GM21529 (cell line): ENCODE data around the gene MLC1.

Experiments used
- ATAC-seq: cut with Tn5 transposase; IDR thresholded peaks from one replicate; pipeline ENCODE4 v1.9.1; 2021; ENCODE audit not compliant: unreplicated experiment

Gene MLC1

DNA sequence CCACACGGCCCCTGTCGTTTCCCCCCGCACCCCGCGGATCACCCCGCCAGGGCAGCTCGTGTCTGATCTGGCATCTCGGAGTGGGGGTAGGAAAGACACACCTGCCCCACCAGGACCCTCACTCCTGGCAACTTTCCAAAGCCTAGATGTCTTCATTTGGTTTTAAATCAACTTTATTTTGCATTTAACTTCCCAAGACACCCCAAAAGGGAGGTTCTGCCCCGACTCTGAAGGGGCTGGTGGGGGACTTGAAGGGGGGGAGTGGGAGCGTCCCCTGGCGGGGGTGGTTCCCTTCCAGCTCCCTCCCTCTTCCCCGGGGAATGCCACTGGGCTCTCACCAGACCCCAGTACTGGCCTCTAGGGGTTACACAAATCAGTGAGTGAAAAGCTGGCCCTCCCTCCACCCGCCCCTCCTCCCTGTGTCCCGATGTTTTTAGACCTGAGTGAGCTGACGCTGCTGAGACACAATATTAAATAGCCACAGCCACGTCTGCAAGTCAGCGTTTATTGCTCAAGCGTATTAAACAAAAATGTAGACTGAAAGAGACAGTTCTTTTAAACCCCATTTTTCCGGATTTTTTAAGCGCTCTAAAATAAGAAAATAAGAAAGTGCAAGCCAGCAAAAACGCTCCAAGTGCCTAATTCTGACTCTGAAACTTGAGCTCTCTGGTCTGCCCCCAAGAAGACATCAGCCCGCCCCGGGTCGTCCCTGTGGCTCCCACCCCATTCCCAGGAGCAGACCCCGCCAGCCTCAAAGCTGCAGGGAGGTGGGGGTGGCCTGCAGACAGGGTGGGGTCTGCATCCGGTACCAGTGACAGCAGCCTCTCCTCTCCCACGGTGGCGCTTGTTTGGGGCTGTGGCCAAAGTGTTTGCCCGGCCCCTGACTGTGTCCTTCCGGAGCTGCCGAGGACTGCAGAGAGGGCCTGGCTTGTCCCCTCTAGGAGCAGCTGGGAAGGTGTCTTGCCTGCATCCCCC, 26.0 kb downstream of the MLC1 start:
- ATAC-seq: no peak

DNA sequence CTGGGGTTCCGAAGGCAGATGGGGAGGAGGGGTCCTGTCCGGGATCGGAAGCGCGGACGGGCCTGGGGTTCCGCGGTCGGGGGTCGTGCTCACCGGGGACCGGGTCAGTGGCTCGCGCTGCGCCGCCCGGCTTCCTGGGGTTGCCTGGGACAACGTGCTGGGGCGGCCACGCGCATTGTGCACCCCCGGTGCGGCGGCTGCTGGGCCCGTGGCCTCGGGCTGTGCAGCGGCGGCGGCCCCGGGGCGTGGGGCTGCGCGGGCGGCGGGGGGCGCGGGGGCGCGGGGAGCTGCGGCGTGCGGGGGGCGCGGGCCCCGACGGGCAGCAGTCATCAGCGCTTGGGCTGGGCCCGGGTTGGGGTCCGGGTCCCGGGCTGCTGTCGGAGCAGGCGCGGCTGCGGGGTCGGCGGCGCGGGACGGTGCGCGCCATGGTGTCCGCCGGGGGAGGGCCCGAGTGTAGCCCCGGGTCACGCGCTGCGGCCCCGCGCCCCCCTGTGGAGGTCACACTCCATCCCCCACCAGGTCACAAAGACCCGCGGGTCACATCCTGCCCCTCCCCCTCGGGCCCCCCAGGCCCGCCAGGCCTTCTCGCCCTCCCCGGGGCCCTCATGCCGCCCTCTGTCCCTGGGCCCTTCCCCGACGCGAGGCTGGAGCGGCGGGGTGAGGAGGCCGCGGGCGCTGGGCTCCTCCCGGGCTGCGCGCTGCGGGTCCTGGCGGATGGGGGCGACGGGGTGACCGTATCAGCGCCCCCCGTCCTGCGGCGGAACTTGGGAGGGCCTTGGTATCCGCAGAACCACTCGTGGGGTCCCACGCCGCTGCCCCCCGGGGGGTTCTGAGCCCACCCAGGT, 26.9 kb downstream of the MLC1 start, which contains the start of gene TTLL8:
TSS of gene TTLL8 (minus strand) at position 238 of the 845 bp plus-strand sequence.
- ATAC-seq: no peak

DNA sequence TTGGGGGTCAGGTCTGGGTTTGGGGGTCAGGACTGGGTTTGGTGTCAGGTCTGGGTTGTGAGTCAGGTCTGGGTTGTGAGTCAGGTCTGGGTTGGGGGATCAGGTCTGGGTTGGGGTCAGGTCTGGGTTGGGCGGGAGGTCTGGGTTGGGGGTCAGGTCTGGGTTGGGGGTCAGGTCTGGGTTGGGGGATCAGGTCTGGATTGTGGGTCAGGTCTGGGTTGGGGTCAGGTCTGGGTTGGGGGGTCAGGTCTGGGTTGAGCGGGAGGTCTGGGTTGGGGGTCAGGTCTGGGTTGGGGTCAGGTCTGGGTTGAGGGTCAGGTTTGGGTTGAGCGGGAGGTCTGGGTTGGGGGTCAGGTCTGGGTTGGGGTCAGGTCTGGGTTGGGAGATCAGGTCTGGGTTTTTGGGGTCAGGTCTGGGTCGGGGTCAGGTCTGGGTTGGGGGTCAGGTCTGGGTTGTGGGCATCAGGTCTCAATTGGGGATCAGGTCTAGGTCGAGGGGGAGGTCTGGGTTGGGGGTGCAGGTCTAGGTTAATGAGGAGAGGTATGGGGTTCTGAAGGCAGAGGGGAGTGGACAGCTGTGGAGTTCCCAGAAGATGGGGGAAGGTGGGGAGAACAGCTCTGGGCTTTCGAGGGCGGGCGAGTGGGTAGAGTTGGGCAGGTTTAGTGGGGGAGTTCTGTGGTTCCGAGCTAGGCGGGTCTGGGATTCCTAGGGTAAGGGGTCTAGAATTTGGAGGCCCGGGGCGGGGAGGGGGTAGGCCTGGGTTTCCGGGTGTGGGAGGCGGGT, 27.8 kb downstream of the MLC1 start:
- ATAC-seq: no peak

DNA sequence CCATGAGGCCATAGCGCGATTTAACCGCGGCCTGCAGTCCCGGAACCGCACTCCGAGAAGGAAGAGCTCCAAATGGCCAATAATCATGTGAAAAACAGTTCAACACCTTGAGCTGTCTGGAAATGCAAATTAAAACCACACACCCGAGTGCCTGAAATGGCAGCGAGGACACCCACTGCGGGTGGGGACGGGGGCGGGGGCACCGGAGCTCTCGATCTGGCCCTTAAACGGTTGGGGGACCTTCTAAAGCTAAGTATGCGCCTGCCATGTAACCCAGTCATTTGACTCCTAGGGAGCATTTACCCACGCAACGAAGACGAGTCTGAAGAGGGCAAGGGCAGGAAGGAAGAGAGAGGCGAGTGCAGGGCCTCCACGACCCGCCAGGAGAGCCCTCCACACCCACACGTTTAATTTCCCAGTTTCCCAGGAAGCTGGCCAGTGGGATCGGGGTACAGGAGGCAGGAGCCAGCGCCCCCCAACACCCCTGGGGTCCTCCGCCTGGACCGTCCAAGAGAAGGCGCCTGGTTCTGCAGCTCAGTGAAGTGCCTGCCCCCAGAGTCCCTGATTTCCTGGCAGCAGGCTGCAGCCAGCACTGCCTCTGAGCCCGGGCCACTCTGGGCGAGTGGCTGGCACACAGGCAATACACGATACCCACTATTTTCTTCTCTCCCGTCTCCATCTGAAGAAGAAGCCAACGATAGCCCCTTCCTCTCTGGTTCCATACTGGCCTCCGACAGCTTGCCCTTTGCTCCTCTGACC, 28.8 kb downstream of the MLC1 start:
- ATAC-seq: no peak

DNA sequence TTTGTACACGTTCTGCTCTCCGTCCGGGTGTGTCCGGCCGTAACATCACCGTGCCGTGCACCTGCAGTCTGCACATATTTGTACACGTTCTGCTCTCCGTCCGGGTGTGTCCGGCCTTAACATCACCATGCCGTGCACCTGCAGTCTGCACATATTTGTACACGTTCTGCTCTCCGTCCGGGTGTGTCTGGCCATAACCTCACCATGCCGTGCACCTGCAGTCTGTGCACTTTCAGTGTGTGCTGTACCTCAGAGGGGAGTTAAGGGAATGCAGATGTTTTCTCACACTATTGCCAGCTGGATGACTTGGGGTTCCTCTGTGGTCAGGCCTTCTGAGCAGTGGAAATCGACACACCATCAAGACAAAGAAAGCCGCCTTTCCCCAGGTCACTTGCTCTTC, 31.4 kb downstream of the MLC1 start:
- ATAC-seq: no peak

DNA sequence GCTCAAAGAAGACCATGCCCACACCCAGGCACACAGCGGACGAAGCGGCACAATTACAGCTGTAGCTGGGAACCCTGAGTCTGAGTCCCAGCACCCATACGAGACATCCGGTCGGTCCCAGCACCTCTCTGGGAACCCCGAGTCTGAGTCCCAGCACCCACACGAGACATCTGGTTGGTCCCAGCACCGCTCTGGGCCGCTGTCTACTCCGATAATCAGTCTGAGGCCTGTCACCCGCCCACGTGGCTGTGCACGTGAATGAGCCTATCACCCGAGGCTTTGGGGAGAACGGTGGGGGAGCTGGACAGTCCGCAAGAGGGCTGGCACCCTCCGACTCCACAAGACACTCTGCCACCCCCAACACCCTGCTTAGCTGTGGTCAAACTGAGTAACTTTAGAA, 33.3 kb downstream of the MLC1 start:
- no peak for ATAC-seq

DNA sequence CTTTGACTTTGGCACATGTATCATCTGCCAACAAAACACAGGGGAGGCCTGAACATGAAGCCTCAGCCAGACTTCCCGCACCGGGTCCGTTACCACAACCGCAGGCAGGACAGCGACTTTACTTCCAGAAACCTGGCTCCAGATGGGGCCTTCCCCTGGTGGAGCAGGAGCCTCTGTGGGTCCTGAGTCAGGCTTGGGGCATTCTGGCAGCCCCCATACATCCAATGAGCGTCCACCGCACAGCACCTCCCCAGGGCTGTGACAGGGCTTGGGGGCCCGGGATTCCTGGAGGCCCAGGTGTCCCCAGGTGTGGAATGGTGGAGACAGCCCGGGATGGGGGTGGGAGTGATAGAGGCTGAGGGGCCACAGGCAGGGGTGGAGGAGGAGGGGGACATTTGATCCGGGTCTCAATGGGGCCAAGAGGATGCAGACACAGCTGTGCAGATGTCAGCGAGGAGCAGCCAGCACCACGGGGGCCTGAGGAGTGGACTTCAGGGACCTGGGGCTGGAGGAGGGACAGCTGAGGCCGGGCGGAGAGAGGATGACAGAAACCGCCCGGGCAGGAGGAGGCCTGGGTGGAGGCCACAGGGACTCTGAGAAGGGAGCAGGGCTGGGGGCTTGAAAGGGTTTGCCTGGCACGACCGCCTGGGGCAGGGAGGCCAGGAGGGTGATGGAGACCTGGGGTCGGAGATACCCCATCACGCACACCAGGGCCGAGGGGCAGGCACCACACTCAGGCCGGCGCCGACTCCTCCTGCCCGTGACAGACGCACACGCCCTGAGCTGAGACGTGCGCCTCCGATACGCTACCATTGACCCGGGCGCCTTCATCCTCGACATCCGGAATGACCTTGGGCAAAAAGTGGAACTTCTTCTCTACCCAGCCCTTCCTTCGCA, 35.7 kb downstream of the MLC1 start:
- no peak for ATAC-seq

DNA sequence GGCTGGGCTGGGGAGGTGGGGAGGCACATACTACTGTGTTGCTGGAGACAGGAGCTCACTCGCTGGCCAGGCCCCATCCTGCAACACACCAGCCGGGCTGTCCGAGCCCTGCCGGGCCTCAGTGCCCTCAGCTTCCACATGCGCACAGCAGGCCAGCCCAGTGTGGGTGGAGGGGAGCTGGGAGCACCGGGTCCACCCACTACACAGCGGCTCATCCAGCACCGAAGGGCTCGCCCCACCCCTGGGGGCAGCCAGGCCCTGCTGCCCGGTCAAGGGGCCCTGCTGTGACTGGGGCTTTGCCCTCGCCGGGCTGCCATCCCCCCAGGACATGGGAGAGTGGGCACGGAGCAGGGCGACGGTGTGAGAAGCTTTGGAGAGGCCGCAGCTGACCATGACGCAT, 36.4 kb downstream of the MLC1 start:
- ATAC-seq: no peak

DNA sequence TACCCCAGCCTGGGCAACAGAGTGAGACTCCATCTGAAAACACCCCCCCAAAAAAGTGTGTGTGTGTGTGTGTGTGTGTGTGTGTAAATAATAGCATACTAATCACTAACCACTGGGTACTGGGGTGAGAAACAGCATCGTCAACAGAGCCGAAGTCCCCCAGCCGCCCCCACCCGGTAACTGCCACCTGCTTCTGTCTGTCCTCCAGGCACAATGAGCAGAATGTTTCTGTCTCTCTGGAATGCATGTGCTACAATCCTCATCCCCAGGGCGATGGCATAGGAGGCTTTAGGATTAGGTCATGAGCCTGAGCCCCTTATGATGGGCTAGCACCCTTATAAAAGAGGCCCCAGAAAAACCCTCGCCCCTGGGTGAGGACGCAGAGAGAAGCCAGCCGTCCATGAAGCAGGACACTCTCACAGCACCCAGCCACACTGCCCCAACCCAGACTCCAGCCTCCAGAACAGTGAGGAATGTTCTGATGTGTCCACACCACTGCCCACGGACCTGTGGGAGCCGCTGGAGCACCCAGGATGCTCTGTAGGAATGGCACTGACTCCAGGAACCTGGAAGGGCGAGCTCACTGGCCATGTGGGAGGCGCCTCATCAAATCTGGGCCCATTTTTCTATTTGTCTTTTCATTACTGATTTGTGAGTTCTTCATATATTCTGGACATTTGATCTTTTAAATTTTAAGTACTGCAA, 37.0 kb downstream of the MLC1 start:
- no peak for ATAC-seq

DNA sequence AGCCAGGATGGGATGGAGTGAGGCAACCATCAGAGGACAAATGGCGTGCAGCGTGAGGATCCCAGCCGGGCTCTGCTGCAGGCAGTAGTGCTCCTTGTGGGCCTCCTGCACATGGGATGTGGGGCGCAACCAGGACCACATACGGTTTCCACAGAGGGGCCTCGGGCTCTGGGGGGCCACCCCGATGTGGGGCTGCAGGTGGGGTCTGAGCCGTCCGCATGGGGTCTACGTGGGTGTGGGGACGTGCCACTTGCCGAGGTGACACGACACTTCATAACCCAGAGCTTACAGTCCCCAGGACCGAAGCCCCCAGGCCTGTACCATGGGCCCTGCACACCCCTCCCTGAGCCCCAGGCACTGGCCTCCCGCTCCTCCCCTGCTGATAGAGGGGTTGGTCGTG, 37.9 kb downstream of the MLC1 start:
- no peak for ATAC-seq

DNA sequence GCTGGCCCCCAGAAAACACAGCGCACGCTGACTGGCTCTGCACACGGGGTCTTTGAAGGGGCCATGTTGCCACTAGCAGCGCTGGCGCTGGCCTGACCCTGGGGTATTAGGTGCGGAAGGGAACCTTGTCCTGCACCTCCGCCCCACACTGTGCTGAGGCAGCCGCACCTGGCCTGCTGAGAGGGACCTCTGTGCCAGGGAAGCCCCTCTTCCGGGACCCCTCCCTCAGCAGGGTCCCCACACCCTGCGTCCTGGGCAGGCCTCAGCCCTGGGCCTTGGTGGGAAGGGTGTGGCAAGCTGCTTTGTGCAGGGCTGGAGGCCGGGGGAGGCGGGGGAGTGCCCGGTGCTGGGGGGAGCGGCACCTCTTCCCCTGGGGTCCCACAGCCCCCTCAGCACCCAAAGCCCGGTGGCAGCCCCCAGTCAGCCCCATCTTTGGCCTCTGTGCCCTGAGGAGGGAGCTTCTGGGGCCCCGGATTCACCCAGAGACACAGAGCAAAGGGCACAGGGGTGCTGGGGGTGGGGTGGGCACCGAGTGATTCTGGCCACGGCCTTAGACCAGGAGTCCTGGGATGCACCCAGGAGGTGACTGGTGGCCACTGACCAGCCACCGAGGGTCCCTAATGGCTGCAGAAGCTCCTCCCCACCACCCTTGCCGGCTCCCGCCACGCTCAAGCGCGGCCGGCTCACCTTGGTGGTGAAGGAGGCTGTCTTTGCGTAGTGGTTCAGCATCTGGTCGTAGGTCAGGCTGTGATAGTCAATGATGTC, 38.6 kb downstream of the MLC1 start:
- no peak for ATAC-seq

DNA sequence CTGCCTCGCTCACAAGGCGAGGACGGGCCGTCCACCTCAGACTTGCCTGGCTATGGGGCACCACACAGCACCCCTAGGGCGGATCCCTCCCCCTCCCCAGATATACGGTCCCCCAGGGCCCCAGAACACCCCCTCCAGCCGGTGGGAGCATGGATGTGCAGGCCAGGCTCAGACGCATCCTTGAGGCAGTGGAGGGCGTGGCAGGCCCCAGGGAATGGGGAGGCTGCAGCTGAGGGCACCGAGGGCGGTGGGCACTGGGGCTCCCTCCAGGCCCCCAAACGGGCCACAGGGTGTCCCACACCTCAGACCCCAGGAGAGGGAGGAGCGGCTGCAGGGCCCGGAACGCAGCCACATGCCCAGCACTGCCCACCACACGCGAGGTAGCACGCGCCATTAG, 39.2 kb downstream of the MLC1 start:
- no peak for ATAC-seq

DNA sequence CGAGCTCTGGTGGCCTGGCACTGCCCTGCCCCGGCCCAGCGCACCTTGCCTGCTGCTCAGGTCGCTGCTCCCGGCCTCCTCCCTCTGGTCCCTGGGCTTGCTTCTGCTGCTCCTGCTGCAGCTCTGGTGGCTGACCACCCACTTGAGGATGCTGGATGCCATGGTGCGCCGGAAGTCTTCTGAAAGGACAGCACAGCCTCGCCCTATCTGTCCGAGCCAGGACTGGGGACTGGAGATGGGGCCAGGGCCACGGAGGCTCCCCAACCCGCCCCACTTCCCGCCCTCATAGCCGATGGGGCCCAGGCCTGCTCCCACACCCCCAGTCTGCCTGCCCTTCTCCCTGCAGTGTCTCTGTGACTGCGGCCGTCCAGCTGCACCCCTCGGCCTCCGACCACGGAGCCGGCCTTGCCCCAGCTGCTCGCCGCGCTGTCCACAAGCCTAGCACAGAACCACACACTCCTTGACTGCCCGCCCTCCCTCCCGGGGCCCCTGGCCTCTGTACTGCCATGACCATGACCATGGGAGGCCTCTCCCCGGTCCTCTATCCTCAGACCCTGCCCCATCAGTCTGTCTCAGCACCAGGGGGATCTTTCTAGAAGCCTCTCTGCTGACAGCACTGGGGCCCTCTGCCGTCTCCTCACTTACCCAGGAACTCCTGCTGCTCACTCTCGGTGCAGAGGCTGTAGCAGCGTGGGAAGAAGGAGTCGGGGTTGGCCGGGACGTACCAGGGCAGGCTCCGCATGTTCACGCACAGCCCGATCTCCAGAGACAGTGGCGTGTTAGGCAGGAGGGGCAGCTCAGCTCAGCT, 39.8 kb downstream of the MLC1 start:
- ATAC-seq: no peak

DNA sequence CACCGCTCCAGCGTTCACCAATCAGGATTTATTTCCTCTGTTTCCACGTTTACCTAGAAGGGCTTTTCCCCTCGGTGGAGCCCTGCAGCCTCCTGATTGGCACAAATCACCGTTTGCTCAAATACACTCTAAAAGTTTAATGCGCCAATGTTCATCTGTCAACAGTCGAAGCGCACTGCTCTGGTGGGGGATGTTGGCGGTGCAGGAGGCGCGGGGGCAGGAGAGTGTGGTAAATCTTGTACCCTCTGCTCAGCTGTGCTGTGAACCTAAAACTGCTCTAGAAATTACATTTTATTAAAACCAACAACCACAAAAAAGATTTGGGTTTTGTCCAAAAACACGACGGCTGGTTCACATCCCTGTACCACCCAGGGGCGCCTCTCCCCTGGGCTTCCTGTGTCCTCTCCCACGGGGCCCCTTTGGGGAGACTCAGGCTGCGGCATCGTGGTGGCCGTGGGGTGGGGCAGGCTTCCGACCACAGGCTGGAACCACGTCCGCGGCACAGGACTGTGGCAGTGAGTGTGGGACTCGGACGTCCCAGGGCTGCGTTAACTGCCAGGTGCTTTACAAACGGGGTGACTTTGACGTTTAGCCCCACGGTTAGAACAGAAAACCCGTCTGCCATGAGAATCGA, 40.6 kb downstream of the MLC1 start:
- no peak for ATAC-seq

DNA sequence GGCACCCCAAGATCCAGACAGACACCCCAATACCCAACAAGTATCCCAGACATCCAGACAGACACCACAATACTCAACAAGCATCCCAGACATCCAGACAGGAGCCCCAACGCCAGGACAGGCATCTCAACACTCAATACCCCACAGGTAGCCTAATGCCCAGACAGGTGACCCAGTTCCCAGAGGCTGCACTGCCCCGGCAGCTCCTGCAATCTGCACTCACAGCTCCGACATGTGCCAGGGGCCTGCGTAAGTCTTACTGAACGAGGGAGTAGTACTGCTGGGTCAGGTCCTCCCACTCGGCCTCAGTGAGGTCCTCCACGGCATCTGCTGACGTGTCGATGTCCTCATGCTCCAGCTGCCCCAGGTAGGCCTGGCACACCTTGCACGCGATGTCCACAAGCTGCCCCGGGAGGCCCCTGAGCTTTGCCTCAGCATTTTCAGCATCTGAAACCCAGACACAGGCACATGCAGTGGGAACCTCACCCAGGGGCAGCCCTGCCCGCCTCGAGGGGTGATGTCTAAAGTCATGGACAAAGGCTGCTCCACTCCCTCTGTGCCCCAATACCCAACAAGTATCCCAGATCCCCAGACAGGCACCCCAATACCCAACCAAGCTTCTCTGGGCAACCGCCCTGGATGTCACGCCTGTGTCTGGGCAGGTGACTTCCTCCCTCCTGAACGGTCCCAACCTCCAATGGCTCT, 43.7 kb downstream of the MLC1 start:
- ATAC-seq: no peak

DNA sequence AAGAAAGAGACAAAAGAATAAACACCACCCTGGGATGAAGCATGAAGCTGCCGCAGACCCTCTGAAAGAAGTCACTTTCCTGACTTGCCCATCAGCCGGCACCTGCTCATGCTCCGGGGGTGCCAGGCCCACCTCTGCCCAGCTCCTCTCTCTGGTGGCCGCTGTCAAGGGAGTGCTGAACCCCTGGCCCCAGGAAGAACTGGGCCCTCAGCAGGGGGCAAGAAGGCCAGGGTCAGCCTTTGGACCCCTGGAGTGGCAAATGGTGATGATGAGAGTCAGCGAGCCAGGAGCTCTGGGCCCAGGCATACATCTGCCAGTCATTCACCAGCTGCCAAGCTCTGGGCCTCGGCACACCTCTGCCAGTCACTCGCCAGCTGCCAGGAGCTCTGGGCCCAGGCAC, 44.5 kb downstream of the MLC1 start:
- no peak for ATAC-seq
